GM19035 (cell line): ENCODE measurements around the gene RABGGTB.
"Not testable (repeated sequence)": the region's sequence is repeated elsewhere in the genome, so short reads cannot be mapped to it uniquely, and the experiment has no call there.

Experiments used
- ATAC-seq: cut with Tn5 transposase; IDR thresholded peaks from one replicate; pipeline ENCODE4 v1.9.1; 2021; ENCODE audit not compliant: unreplicated experiment

RABGGTB gene

DNA sequence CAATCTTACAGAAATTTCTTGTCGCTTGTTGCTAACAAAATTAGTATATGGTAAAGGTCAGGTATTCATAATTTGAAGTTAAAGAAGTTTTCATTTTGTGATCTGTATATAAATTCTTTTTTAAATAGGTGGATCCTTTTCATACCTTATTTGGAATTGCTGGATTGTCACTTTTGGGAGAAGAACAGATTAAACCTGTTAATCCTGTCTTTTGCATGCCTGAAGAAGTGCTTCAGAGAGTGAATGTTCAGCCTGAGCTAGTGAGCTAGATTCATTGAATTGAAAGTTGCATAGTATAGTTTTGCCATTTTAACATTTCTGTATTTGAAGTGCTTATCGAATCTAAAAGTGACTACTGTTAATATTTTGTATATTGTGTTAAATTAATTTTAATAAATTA, 8.3 kb downstream of the RABGGTB start:
- no peak for ATAC-seq

- no peak for ATAC-seq
Measured at GRCh38 chr1:75795703-75796193, 9.7 kb downstream of the RABGGTB start.

- ATAC-seq, result no peak
Measured at GRCh38 chr1:75796376-75797272, 10.6 kb downstream of the RABGGTB start, which contains the start of gene MSH4. Gene MSH4 (plus strand): TSS chr1:75796882. CDS start chr1:75796986, 104 bp downstream.

GRCh38 chr1:75797273-75797588, 11.2 kb downstream of the RABGGTB start:
- ATAC-seq, result no peak

DNA sequence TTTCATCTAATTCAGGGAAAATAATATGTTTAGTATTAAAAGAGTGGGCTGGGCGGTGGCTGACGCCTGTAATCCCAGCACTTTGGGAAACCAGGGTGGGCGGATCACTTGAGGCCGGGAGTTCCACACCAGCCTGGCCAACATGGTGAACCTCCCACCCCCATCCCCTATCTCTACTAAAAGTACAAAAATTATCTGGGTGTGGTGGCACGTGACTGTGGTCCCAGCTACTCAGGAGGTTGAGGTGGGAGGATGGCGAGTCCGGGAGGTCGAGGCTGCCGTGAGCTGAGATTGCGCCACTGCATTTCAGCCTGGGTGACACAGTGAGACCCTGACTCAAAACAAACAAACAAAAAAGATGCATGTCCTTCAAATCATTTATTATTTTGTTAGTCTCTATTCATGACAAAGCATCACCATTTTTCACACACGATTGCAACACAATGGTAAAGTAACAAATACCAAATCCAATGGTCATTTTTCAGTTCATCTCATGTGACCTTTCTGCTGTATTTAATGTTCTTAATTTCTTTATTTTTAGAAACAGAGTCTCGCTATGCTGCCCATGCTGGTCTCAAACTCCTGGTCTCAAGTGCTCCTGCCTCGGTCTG, 11.7 kb downstream of the RABGGTB start:
- ATAC-seq, result no peak

- not testable (repeated sequence) for ATAC-seq
Measured at GRCh38 chr1:75801480-75801879, 15.4 kb downstream of the RABGGTB start.

DNA sequence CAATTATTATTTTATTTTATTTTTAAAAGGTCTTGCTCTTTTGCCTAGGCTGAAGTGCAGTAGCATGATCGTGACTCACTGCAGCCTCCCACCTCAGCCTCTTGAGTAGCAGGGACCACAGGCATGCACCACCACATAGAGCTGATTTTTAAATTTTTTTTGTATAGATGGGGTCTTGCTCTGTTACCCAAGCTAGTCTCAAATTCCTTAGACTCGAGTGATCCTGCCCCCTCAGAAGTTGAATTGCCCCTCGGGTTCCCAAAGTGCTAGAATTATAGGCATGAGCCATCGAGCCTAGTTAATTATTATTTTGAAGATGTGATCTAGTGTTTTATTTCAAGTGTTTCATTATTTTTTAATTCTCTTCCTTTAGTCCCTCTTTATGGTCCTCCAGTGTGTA, 22.9 kb downstream of the RABGGTB start:
- ATAC-seq, result no peak

DNA sequence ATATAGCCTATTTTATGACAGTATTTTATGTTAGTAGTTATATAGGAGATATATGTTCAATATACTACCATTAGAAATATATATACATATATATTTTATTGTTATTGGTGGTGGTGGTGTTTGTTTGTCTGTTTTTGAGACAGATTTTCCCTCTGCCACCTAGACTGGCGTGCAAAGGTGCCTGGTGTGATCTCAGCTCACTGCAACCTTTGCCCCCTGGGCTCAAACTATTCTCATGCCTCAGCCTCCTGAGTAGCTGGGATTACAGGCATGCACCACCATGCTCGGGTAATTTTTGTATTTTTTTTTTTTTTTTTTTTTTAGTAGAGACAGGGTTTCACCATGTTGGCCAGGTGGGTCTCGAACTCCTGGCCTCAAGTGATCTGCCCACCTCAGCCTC, 24.1 kb downstream of the RABGGTB start:
- ATAC-seq, result not testable (repeated sequence)

GRCh38 chr1:75811211-75811981, 25.3 kb downstream of the RABGGTB start:
- ATAC-seq, result no peak

- ATAC-seq, result no peak
Measured at GRCh38 chr1:75812065-75812464, 26.0 kb downstream of the RABGGTB start.

DNA sequence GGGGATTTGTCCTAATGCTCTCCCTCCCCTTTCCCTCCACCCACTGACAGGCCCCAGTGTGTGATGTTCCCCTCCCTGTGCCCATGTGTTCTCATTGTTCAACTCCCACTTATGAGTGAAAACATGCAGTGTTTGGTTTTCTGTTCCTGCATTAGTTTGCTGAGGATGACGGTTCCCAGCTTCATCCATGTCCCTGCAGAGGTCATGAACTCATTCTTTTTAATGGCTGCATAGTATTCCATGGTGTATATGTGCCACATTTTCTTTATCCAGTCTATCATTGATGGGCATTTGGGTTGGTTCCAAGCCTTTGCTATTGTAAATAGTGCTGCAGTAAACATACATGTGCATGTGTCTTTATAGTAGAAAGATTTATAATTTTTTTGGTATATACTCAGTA, 37.5 kb downstream of the RABGGTB start:
- not testable (repeated sequence) for ATAC-seq

- ATAC-seq, result no peak
Measured at GRCh38 chr1:75836528-75837100, 50.6 kb downstream of the RABGGTB start.

- ATAC-seq, result no peak
Measured at GRCh38 chr1:75838079-75838478, 52.0 kb downstream of the RABGGTB start.

GRCh38 chr1:75841421-75841820, 55.4 kb downstream of the RABGGTB start:
- no peak for ATAC-seq
